Prostate gland (tissue), 2 donors: ENCODE measurements around the gene LMX1B. TPM values are rescaled to one million over a fixed set of nuclear protein-coding genes. Genes with fewer than 3 reads are reported as not detected.

ENCODE experiments used
- DNase-seq: peaks from one replicate; pipeline ENCODE4 v3.0.0-alpha.2; 2019; ENCODE audit warnings: low spot score
- H3K27ac ChIP-seq, 2 donors: fragments of 200-600 bp; sonication (generic); 2 replicates each; pipeline ENCODE4 v1.5.1; 2017 to 2019
- H3K27me3 ChIP-seq: fragments of 200-600 bp; sonication (generic); replicated peaks from 2 replicates; pipeline ENCODE4 v1.5.1; 2019; ENCODE audit not compliant: insufficient read depth
- H3K36me3 ChIP-seq, 2 donors: fragments of 200-600 bp; sonication (generic); 1 replicate in 1 of 2; 2 replicates in 1 of 2; pipeline versions ENCODE4 v1.5.1 to v1.8.1; 2017 to 2019
- H3K4me1 ChIP-seq: fragments of 200-600 bp; sonication (generic); replicated peaks from 2 replicates; pipeline ENCODE4 v1.5.1; 2019
- H3K4me3 ChIP-seq, 2 donors: fragments of 200-600 bp; sonication (generic); 2 replicates each; pipeline ENCODE4 v1.5.1; 2017 to 2019
- H3K9me3 ChIP-seq: fragments of 200-600 bp; sonication (generic); 2 replicates; pipeline ENCODE4 v1.5.1; 2017
- POLR2A ChIP-seq: fragments of 450-650 bp; IDR thresholded peaks from one replicate; pipeline ENCODE4 v1.6.1; 2016; ENCODE audit warnings: antibody characterized with exemption, mild to moderate bottlenecking
- POLR2AphosphoS5 ChIP-seq: sonication (generic); formaldehyde crosslinking; IDR thresholded peaks from one replicate; pipeline ENCODE4 v1.6.1; 2017; ENCODE audit warnings: antibody characterized with exemption
- WGBS: methylation state at CpG from one replicate; pipeline ENCODE4 v1.1.5; 2018; 5-methylcytosine and 5-hydroxymethylcytosine counted together
- intact Hi-C: fragments of 100-400 bp; cut with DNase I; formaldehyde crosslinking; loops from one replicate; pipeline ENCODE4 v1.14.2; 2022
- total RNA-seq, 2 donors: library from RNA; depleted of rRNA; stranded (reverse); fragments of >200 nt; gene quantifications; one replicate each; pipeline ENCODE4 v1.1.0, GENCODE V29; 2016
- TF ChIP-seq, protein P1 (sequence below), 4 experiments: fragments of 200-600 bp in 2 of 4; fragments of 450-650 bp in 2 of 4; sonication (generic) in 2 of 4; IDR thresholded peaks; 1 replicate in 3 of 4; 2 replicates in 1 of 4; pipeline ENCODE4 v1.5.1; 2016 to 2019; ENCODE audit warnings: antibody characterized with exemption in 4 of 4, mild to moderate bottlenecking in 2 of 4, moderate library complexity in 2 of 4

The LMX1B gene
- total RNA-seq, 2 donors from 2014 or later, result 0.18 to 2.1 TPM

DNA sequence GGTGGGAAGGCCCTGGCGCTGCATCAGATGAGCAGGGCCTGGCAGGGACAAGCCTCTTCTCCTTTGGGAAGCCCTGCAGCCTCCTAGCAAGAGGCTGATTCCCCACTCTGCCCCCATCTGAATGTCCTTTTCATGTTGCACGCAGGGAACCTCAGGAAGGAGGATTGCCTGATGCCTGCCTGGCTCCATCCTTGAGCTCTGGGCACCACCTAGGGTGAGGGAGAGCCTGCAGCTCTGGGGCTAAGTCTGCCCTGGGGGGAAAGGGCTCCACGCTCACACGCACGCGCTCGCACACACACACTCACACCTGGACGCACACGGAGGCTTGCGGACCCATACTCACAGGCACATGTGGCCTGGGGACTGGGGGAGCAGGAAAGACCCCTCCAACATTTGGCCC lies 86.6 kb downstream of the LMX1B start:
- Histone ChIP-seq H3K27me3 (no peaks in the 10 kb centered on the region), H3K27ac (no peak overlapping the region), H3K4me1 (no peaks in the 10 kb centered on the region), H3K4me3 (no peak overlapping the region), H3K36me3 (no peaks in the 10 kb centered on the region), H3K9me3 (no peaks in the 10 kb centered on the region)
- TF ChIP-seq POLR2AphosphoS5 (no peak), POLR2A (no peak)
- TF ChIP-seq, protein P1, sequence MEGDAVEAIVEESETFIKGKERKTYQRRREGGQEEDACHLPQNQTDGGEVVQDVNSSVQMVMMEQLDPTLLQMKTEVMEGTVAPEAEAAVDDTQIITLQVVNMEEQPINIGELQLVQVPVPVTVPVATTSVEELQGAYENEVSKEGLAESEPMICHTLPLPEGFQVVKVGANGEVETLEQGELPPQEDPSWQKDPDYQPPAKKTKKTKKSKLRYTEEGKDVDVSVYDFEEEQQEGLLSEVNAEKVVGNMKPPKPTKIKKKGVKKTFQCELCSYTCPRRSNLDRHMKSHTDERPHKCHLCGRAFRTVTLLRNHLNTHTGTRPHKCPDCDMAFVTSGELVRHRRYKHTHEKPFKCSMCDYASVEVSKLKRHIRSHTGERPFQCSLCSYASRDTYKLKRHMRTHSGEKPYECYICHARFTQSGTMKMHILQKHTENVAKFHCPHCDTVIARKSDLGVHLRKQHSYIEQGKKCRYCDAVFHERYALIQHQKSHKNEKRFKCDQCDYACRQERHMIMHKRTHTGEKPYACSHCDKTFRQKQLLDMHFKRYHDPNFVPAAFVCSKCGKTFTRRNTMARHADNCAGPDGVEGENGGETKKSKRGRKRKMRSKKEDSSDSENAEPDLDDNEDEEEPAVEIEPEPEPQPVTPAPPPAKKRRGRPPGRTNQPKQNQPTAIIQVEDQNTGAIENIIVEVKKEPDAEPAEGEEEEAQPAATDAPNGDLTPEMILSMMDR (IDR thresholded peaks at IDR 0.05), result no peak
- no peak for DNase-seq
- intact Hi-C loops, result loop anchor here (10.0 kb wide), 1 partner anchor 195 kb away; no protein-coding TSS in a partner anchor
- WGBS, result 88% methylated on average over 10 of the region's 10 CpGs

DNA sequence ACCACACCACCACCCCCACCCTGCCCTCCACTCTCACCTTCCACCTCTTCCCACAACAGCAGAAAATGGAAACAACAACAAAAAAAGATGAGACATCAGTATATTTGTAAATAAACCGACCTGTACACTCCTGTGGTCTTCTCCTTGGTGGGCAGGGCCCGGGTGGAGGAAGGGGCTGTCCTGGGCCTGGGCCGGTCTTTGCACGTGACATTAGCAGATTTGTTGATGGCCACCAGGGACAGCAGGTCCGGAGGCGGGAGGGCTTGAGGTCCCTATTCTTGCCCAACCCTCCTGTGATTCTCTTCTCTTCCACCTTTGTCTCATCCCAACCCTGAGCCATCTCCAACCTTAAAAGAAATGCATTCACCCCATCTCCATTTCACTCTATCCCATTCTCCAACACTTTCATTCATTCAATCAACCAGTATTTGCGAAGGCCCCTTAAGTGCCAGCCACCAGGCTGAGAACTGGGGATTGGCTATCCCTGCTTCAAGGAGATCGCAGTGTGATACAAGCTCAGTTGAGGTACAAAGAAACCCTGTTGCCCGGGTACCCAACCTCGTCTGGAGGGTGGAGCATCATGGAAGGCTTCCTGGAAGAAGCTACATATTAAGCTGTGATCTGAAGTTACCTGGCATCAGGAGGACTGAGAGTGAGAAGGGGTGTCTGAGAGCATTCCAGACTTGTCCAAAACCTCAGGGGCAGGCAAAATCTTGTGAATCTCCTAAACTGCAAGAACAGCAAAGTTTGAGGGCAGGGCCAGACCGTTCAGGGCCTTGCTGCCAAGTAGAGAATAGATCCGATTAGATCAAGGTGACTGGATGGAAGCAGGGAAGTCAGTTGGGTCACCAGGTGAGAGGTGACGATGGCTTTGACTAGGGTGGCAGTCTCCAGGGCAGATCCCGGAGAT lies 87.4 kb downstream of the LMX1B start:
- H3K36me3 ChIP-seq, result no peaks in the 10 kb centered on the region
- H3K27ac ChIP-seq, result no peak overlapping the region
- H3K4me1 ChIP-seq, result no peaks in the 10 kb centered on the region
- H3K4me3 ChIP-seq, result no peak overlapping the region
- DNase-seq, result no peak
- TF ChIP-seq POLR2A (no peak), POLR2AphosphoS5 (no peak)
- TF ChIP-seq, protein P1 (IDR thresholded peaks at IDR 0.05), result no peak
- intact Hi-C loops, result loop anchor here (10.0 kb wide), 1 partner anchor 196 kb away; no protein-coding TSS in a partner anchor
- WGBS, result 74% methylated on average over 14 of the region's 14 CpGs
- H3K9me3 ChIP-seq, result no peaks in the 10 kb centered on the region
- H3K27me3 ChIP-seq, result no peaks in the 10 kb centered on the region

DNA sequence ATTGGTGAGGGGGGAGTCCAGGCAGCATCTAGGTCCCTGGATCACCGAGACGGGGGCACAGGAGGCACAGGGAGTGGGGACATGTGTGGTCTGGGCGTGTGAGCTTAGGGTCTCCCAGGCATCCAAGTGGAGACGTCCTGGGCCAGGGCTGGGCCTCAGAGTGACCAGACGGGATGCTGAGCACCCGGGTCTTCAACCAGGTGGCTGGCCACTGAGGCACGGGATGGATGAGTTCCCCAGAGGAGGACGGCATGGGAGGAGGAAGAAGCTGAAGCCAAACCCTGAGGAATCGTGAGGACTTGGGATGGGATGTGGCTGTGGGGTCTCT lies 88.0 kb downstream of the LMX1B start:
- WGBS, result 94% methylated on average over 9 of the region's 9 CpGs
- intact Hi-C loops, result loop anchor here (10.0 kb wide), 1 partner anchor 197 kb away; no protein-coding TSS in a partner anchor

DNA sequence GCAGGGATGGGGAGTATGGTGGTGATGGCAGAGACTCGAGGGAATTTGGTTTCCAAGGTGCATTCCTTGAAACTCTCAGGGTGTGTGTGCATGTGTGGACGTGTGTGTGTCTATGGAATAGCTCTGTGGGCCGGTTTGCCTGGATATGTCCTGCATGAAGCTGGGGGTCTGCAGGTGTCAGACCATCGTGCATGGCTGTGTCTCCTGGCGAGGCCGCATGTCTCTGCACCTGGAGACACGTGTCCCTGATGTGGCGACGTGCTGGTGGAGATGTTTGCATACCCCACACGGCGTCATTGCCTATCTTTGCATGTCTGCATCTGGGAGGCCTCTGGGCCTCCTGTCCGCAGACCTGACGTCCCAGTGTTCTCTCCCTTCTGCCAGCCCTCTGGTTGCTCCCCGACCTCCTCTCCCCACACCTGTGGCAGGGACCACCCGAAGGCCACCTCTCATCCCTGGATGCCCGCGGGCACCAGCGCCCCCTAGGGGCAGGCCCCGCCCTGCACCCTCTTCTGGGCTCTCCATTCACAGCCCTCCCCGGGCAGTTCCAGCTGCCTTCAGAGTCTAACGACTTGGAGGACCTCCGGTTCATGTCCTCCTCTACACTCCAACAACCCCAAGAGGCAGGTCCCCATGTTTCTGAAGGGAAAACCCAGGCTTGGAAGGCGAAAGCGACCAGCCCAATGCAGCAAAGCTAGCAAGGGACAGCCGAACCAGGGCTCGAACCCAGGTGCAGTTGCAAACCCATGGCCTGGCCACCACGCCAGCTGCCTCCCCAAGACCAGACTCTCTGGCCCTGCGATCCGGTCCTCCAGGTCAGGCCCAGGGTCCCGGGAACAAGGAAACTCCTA lies 88.6 kb downstream of the LMX1B start:
- intact Hi-C loops, result loop anchor here (10.0 kb wide), 1 partner anchor 198 kb away; no protein-coding TSS in a partner anchor
- no peaks in the 10 kb centered on the region for H3K9me3 ChIP-seq

More for the DNA sequence above, 88.0 kb downstream of the LMX1B start:
- Histone ChIP-seq H3K4me3 (no peak overlapping the region), H3K4me1 (no peaks in the 10 kb centered on the region), H3K9me3 (no peaks in the 10 kb centered on the region), H3K27ac (no peak overlapping the region), H3K36me3 (no peaks in the 10 kb centered on the region), H3K27me3 (no peaks in the 10 kb centered on the region)
- TF ChIP-seq, protein P1 (IDR thresholded peaks at IDR 0.05), result no peak
- no peak for TF ChIP-seq POLR2A
- no peak for TF ChIP-seq POLR2AphosphoS5
- DNase-seq, result no peak

More for the DNA sequence above, 88.6 kb downstream of the LMX1B start:
- H3K4me3 ChIP-seq, result no peak overlapping the region
- H3K27ac ChIP-seq, result no peak overlapping the region
- WGBS, result 66% methylated on average over 27 of the region's 30 CpGs
- DNase-seq, result no peak
- no peaks in the 10 kb centered on the region for H3K4me1 ChIP-seq
- TF ChIP-seq, protein P1 (IDR thresholded peaks at IDR 0.05), result peak in 3 of 4 experiments; percentile 19 to 28 (median 20)
- TF ChIP-seq POLR2AphosphoS5, result no peak
- no peaks in the 10 kb centered on the region for H3K27me3 ChIP-seq
- no peaks in the 10 kb centered on the region for H3K36me3 ChIP-seq
